Activated CD8-positive, alpha-beta memory T cell treated with anti-CD3 and anti-CD28 coated beads for 4 hours (primary cell): ENCODE results near the gene SIK1.
"Not testable (repeated sequence)": the region's sequence is repeated elsewhere in the genome, so short reads cannot be mapped to it uniquely, and the experiment has no call there.

Experiments
- DNase-seq, 2 donors: peaks; one replicate each; pipeline ENCODE4 v3.0.0-alpha.2; 2020; ENCODE audit warnings: low read depth in 2 of 2

Gene SIK1

GRCh38 chr21:43439316-43440075 is 12.6 kb upstream of the SIK1 start:
- DNase-seq: not testable (repeated sequence)

DNA sequence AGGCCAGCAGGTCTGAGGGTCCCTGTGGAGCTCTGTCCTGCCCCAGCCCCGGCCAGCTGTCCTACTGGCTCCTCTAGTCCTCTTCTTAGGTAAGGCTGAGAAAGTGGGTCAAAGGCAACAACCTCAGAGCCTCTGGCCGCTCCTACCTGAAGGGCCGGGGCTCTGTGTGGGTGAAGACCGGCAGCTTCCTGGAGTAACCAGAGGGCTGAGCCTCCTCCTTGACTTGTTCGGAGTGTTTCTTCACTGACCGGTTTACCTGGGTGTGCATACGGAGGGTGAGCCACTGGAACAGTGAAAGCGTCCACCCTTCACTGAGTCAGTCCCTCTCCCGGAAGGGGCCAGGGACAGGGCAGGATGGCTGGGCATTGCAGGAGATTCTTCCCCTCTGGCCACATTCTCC is 9.3 kb upstream of the SIK1 start:
- DNase-seq: not testable (repeated sequence)

DNA sequence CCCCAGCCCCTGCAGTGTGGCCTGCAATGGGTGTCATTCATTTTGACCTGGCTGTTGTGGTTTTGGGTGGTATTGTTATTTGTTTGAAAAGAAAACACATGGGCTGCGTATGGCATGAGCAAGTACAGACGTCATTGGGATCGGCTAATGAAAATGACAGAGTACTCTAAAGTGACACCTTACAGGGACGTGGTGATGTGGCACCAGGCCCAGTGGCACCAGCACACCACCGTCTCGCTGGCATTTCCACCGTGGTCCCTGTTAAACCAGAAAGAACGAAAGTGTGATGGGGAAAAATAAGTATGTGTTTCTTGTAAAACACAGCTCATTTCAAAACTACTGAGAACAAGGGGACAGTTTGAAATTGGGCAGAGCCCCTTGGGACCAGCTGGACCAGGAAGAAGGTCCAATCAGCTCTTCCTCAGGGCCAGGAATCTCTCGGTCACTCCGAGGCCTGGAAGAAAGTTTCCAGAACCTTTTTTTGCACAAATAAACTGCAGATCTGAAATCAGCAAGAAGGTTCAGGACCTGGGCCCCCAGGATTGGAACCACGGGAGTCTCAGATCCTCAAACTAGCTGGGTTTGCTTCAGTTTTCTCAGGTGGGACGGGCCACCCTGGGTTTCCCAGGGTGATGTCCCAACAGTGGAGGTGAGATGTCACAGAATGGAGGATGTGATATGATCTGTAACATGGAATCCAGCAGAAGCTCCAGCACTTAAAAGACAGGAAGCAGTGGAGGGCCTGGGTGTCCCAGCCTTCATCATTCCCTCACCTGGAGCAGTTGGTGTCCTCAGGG is 6.6 kb upstream of the SIK1 start:
- DNase-seq: not testable (repeated sequence)

DNA sequence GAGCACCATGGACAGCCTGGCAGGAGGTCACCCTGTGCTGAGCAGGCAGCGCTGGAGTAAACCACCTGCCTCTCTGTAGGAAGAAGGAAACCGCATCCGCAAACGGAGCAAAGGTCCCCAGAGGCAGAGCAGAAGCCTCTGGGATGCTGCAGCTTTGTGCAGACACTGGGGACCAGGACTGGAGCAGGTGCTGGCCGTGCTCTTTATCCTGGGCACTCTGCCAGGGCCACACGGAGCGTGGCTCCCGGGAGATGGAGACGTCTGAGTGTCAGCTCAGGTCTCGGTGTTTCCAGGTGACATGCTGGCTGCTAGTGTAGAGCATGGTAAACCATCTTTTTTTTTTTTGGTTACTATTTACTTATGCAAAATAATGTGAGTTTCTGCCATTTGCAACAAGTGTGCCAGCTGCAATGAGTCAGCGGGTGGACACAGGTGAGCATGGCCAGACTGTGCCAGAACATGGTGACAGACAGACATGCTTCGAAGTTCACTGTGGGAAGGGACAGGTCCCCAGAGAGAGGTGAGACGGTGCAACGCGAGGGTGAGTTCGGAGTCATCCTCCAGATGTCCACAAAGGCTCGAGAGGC is 4.0 kb upstream of the SIK1 start:
- not testable (repeated sequence) for DNase-seq

DNA sequence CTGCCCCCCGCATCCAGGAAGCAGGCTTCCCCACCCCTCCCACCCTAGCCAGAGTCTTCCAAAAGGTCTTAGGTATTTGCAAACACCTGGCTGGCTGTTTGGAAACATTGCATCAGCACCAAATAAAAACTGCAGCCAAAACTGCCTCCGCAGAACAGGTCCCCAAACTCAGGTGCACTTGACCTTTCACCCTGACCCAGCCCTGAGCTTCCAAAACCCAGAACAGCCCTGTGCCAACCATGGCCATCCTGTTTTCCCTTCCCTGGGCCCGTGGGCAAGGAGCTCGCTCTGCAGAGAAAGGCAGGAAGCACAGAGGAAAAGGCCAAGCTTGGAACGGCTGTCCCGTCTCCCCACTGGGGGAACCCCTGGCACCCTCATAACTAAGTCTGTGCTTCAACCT is 2.0 kb upstream of the SIK1 start:
- DNase-seq: not testable (repeated sequence)

GRCh38 chr21:43427242-43427559 is 270 bp upstream of the SIK1 start:
- DNase-seq: not testable (repeated sequence)

GRCh38 chr21:43426004-43426403 is 927 bp downstream of the SIK1 start:
- DNase-seq: not testable (repeated sequence)

DNA sequence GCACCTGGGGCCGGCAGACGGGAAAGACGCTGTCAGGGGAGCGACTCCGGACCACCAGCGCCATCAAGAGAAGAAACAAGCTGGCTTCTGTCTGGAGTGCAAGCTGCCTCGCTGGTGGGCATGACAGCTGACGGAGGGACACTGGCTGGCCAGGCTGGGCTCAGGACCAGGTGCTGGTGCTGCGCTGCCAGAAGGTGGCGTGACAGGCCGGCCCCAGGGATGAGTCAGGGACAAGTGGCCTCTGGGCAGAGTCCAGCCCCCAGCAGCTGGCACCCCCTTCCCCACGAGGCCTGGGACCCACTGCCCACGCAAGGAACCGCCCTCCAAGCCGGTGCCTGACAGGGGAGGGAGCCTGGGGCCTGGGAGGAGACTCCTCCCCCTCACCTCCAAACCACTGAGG is 7.5 kb downstream of the SIK1 start:
- DNase-seq: not testable (repeated sequence)

GRCh38 chr21:43414576-43414975 is 12.4 kb downstream of the SIK1 start:
- not testable (repeated sequence) for DNase-seq

GRCh38 chr21:43412020-43412788 is 14.7 kb downstream of the SIK1 start:
- not testable (repeated sequence) for DNase-seq

DNA sequence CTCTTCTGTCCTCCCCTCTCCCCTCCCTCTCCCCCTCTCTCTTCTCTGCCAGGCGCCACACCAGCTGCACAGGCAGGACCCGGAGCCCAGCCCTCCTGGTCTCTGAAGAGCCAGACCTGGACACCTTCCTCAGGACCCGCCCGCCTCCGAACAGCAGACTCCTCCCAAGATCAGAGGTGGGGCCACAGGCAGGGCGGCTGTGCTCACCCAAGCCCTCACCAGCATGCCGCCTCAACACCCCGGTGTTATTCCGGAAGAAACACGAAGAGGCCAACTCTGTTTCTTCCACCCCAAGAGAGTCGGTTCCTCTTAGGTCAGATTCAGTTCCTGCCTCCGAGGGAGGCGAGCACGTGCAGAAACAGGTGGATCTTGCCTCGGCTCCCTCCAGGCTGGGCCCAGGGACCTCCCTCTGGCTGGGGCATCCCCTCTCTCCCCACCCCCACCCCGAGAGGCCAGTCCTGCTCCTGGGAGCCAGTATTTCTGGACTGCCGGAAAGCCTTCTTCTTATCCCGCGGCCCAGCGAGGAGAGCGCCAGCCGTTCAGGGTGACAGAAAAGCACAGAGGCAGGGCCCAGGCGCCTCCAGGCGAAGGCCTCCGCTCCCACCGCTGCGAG is 16.4 kb downstream of the SIK1 start:
- not testable (repeated sequence) for DNase-seq

DNA sequence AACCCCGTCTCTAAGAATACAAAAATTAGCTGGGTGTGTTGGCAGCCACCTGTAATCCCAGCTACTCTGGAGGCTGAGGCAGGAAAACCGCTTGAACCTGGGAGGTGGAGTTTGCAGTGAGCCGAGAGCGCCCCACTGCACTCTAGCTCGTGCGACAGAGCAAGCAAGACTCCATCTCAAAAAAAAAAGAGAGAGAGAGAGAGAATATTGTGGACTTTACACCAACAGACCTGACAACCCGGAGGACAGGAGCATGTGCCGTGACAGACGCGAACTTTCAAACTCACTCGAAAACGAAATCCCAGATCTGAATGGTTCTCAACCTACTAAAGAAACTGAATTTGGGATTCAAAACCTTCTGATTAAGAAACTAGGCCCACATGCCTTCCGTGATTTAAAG is 19.8 kb downstream of the SIK1 start:
- DNase-seq: not testable (repeated sequence)

- DNase-seq: not testable (repeated sequence)
Measured at GRCh38 chr21:43404450-43404849, 22.5 kb downstream of the SIK1 start.

GRCh38 chr21:43403651-43404430 is 23.1 kb downstream of the SIK1 start:
- not testable (repeated sequence) for DNase-seq

DNA sequence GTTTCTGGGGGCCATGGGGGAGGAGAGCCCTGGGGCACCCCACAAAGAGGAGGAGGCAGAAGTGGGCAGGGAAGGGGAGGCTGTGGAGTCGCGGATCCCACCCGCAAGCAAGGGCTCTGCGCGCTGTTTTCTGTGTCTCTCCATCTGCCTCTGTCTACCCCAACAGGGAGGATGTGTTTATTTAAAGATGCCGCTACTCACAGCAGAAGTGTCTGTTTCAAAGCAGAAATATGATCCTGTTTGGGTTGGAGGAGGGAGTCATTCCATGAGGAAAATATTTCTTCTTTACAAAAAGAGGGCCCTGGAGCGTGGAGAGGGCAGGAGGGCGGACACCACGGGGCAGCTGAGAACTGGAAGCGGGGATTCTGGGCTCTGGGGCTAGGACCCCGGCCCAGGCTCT is 25.8 kb downstream of the SIK1 start:
- DNase-seq: not testable (repeated sequence)

GRCh38 chr21:43399595-43400015 is 27.3 kb downstream of the SIK1 start:
- not testable (repeated sequence) for DNase-seq

DNA sequence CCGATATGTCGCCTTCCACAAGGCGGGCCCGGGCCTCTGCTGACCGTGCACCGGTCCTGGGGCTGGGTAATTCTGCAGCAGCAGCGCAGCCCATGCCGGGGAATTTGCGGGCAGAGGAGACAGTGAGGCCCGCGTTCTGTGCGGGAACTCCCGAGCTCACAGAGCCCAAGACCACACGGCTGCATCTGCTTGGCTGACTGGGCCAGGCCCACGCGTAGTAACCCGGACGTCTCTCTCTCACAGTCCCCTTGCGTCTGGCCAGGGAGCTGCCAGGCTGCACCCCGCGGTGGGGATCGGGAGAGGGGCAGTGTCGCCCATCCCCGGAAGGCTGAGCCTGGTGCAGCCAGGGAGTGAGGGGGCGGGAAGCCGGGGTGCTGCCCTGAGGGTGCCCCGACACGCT is 27.8 kb downstream of the SIK1 start:
- not testable (repeated sequence) for DNase-seq

GRCh38 chr21:43398533-43398932 is 28.4 kb downstream of the SIK1 start:
- DNase-seq: not testable (repeated sequence)

DNA sequence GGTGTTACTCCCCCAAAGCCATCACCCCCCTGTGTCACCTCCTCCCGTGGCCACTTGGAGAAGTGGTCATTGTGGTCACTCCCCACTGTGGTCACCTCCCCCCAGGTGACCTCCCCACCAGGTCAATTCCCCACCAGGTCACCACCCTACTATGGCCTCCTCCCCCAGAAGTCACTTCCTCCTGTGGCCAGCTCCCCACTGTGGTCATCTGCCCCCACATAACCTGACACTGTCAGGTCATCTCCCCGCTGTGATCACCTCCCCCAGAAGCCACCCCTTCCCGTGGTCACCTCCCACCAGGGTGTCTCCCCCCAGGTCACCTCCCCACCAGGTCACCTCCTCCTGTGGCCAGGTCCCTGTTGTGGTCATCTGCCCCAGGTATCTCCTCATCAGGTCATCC is 28.9 kb downstream of the SIK1 start:
- not testable (repeated sequence) for DNase-seq

DNA sequence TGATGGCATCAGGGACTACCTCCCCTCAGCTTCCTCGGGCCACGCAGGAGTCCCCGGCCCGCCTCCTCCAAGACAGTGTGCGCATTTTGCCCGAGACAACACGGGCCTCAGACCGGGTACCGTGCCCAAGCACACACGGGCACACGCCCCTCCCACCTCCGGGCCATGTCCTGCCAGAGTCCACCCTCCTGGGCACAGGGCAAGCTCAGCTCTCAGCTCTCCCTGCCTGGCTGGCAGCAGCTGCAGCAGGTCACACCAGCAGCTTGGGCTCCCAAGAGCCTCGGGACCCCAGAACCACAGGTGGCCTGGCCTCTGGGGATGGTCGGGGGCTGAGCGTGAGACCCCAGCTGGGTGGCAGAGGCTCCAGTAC is 29.5 kb downstream of the SIK1 start:
- not testable (repeated sequence) for DNase-seq
